ENCODE measurements around the gene KCTD10. TPM values are rescaled to one million over a fixed set of nuclear protein-coding genes. Genes with fewer than 3 reads are reported as not detected.

The KCTD10 gene
- polyA plus RNA-seq, 3 donors, result 18.1 to 21.0 (median 20.0) TPM

- no peak overlapping the region for H3K27ac ChIP-seq (ENCODE audit: low read depth in 1 of 2, low read length in 2 of 2)
- H4K20me1 ChIP-seq (ENCODE audit: insufficient read depth, low read length), result no peaks in the 10 kb centered on the region
- H3K4me3 ChIP-seq (replicated peaks in 1 of 3; ENCODE audit: low read depth in 2 of 3, low read length in 3 of 3), result no peak overlapping the region
- Mint-ChIP-seq H3K4me3 (no peak overlapping the region), H3K4me1 (no peaks in the 10 kb centered on the region), H3K27me3 (ENCODE audit: low read depth in 3 of 3) (no peaks in the 10 kb centered on the region), H3K36me3 (peaks cover 88 to 95% of the 10 kb centered on the region in 2 donors), H3K9me3 (peaks cover 0 to 3% (median 0%) of the 10 kb centered on the region in 7 donors), H3K27ac (no peak overlapping the region)
- H3K36me3 ChIP-seq (replicated peaks in 1 of 2; ENCODE audit: control insufficient read depth in 1 of 2, insufficient read depth in 2 of 2, low read length in 2 of 2), result peaks cover 81 to 97% of the 10 kb centered on the region in 2 donors
- no peaks in the 10 kb centered on the region for H3K4me1 ChIP-seq (ENCODE audit: control insufficient read depth in 1 of 2, insufficient read depth in 2 of 2, low read length in 2 of 2)
- no peak for DNase-seq
- no peak overlapping the region for H3K4me2 ChIP-seq (replicated peaks; ENCODE audit: extremely low read depth, low read length, poor library complexity, severe bottlenecking)
- no peak overlapping the region for H2AFZ ChIP-seq (ENCODE audit: insufficient read depth, low read depth, low read length, poor library complexity, severe bottlenecking)
- H3K9ac ChIP-seq (ENCODE audit: insufficient read depth, low read length, poor library complexity, severe bottlenecking), result no peak overlapping the region
- intact Hi-C loops (cut with micrococcal nuclease), result loop anchor here in 1 of 2 donors (10.0 kb wide), 1 partner anchor 85 kb away; the partner anchor contains the start of genes MMAB and MVK
- TF ChIP-seq, protein P1, sequence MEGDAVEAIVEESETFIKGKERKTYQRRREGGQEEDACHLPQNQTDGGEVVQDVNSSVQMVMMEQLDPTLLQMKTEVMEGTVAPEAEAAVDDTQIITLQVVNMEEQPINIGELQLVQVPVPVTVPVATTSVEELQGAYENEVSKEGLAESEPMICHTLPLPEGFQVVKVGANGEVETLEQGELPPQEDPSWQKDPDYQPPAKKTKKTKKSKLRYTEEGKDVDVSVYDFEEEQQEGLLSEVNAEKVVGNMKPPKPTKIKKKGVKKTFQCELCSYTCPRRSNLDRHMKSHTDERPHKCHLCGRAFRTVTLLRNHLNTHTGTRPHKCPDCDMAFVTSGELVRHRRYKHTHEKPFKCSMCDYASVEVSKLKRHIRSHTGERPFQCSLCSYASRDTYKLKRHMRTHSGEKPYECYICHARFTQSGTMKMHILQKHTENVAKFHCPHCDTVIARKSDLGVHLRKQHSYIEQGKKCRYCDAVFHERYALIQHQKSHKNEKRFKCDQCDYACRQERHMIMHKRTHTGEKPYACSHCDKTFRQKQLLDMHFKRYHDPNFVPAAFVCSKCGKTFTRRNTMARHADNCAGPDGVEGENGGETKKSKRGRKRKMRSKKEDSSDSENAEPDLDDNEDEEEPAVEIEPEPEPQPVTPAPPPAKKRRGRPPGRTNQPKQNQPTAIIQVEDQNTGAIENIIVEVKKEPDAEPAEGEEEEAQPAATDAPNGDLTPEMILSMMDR (IDR thresholded peaks at IDR 0.05), result no peak
- WGBS (ENCODE audit: insufficient coverage), result no CpG with 5 or more reads among the region's 1 CpG
- no peaks in the 10 kb centered on the region for H3K9me3 ChIP-seq (replicated peaks in 1 of 2; ENCODE audit: control insufficient read depth in 1 of 2, insufficient read depth in 1 of 2, low read length in 2 of 2)
- H3K79me2 ChIP-seq (ENCODE audit: insufficient read depth, low read length), result no peaks in the 10 kb centered on the region
- no peaks in the 10 kb centered on the region for H3K27me3 ChIP-seq (ENCODE audit: control insufficient read depth in 2 of 2, insufficient read depth in 2 of 2, low read length in 2 of 2)
Observed at GRCh38 chr12:109489955-109490565, 13.0 kb upstream of the KCTD10 start.

DNA sequence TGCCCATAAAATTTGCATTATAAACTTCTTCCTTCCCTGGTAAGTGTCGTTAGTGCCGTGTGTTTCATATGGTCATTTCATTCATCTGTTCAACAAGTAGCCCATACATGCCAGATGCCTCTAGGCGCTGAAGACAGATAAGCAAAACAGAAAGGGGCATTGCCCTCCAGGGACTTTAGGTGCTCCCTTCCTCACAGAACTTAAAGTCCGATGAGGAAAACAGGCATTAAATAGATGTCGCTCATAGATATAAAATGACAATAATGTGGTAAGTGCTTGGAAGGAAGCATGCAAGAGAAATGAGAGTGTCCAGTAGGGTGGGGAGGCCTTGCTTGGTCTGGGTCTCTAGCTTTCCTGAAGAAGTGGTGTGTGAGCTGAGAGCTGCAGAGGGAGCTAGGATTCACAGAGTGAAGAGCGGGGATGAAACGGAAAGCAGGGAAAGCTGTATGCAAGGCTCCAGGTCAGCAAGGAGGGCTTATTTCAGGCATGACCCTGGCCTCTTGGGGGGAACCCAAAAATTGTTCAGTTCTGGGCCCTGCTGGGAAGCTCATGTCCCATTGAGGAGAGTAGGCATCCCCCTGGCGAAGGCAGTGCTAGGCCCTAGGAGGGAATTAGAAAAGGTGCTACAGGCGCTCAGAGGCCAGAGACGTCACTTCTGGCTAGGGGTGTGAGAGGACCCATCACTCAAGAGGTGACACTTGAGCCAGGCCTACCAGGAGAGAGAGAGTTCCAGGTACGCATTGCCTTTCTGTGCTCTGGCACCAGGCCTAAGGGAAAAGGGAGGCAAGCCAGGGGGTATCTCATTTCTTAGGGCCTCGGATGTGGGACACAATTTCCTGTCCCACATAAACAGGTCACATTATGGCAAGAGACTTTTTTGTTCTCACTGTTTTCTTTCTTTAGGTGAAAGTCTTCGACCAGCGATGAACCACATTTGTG is 12.2 kb upstream of the KCTD10 start:
- H2AFZ ChIP-seq (ENCODE audit: insufficient read depth, low read depth, low read length, poor library complexity, severe bottlenecking), result no peak overlapping the region
- no peaks in the 10 kb centered on the region for H4K20me1 ChIP-seq (ENCODE audit: insufficient read depth, low read length)
- peak overlapping the region in 1 of 7 donors; percentile 50 for H3K27ac Mint-ChIP-seq
- WGBS (ENCODE audit: insufficient coverage), result 97% methylated on average over 11 of the region's 14 CpGs
- TF ChIP-seq, protein P1 (IDR thresholded peaks at IDR 0.05), result no peak
- no peaks in the 10 kb centered on the region for H3K4me1 Mint-ChIP-seq
- H3K4me1 ChIP-seq (ENCODE audit: control insufficient read depth in 1 of 2, insufficient read depth in 2 of 2, low read length in 2 of 2), result no peaks in the 10 kb centered on the region
- no peaks in the 10 kb centered on the region for H3K9me3 ChIP-seq (replicated peaks in 1 of 2; ENCODE audit: control insufficient read depth in 1 of 2, insufficient read depth in 1 of 2, low read length in 2 of 2)
- no peak overlapping the region for H3K4me3 Mint-ChIP-seq
- peaks cover 82 to 97% of the 10 kb centered on the region in 2 donors for H3K36me3 ChIP-seq (replicated peaks in 1 of 2; ENCODE audit: control insufficient read depth in 1 of 2, insufficient read depth in 2 of 2, low read length in 2 of 2)
- DNase-seq, result no peak
- intact Hi-C loops (cut with micrococcal nuclease), result loop anchor here in 1 of 2 donors (10.0 kb wide), 1 partner anchor 86 kb away; the partner anchor contains the start of genes MMAB and MVK
- H3K36me3 Mint-ChIP-seq, result peaks cover 88 to 95% of the 10 kb centered on the region in 2 donors
- no peak overlapping the region for H3K9ac ChIP-seq (ENCODE audit: insufficient read depth, low read length, poor library complexity, severe bottlenecking)
- no peaks in the 10 kb centered on the region for H3K27me3 Mint-ChIP-seq (ENCODE audit: low read depth in 3 of 3)
- H3K79me2 ChIP-seq (ENCODE audit: insufficient read depth, low read length), result no peaks in the 10 kb centered on the region
- H3K4me2 ChIP-seq (replicated peaks; ENCODE audit: extremely low read depth, low read length, poor library complexity, severe bottlenecking), result no peak overlapping the region
- no peak overlapping the region for H3K4me3 ChIP-seq (replicated peaks in 1 of 3; ENCODE audit: low read depth in 2 of 3, low read length in 3 of 3)
- no peaks in the 10 kb centered on the region for H3K9me3 Mint-ChIP-seq
- no peaks in the 10 kb centered on the region for H3K27me3 ChIP-seq (ENCODE audit: control insufficient read depth in 2 of 2, insufficient read depth in 2 of 2, low read length in 2 of 2)
- no peak overlapping the region for H3K27ac ChIP-seq (ENCODE audit: low read depth in 1 of 2, low read length in 2 of 2)
